Metanephros (tissue), 2 donors: ENCODE measurements around the gene GPSM3. TPM values are rescaled to one million over a fixed set of nuclear protein-coding genes. Genes with fewer than 3 reads are reported as not detected.

Experiments
- small RNA-seq: library from RNA; depleted of rRNA; stranded (forward); fragments of <200 nt; gene quantifications from one replicate; pipeline ENCODE3, GENCODE V24; 2014; ENCODE audit warnings: low replicate concordance
- total RNA-seq: library from RNA; depleted of rRNA; stranded (reverse); fragments of >200 nt; gene quantifications from one replicate; pipeline ENCODE4 v1.2.3, GENCODE V29; 2014

The GPSM3 gene
- 7.8 TPM for total RNA-seq

GRCh38 chr6:32192608-32193039 is at the start of gene GPSM3:
TSS of gene GPSM3 (minus strand) at chr6:32192643. CDS start at chr6:32192513, 130 bp downstream.

DNA sequence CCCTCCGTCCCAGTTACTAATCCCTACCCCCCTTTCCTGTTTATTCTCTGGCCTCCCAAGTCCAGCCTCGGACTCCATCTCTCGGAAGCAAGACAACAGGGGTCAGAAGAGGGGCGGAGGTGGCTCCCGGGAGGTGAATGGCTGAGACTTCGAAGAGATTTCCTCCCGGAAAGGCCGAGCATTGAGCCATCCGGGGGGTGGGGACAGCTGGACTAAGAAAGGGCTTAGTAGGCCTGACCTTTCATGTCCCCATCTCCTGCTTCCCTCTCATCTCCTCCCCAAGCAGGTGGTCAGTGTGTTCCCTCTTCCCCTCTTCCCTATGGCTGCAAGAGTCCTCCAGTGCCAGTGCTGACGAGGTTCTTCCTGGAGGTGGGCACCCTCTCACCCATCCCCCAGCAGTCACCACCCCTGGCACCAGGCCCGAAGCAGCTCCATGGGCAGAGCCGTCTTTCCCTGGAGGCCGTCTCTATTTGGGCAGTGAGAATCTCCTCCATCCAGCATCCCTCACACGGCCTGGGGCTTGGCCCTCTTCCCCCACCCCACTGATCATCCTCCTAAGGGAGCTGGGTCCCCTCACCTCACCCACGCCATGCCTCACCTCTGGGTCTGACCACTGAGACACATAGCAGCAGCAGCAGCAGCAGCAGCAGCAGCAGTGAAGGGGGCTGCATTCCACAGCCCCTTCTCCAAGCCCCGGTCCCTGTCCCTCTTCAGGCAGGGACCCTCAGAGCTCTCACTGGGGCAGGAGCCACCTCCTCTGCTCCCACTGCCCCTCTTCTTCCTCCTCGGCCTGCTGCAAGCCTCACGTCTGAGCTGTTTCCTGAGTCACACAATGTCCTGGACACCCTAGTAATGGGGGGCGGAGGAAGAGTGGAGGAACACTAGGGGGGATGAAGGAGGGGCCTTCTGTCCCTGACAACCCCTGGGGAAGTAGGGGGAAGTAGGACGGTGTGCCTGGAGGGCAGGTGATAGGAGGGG is 31.1 kb upstream of the GPSM3 start, which contains the start of gene NOTCH4:
NOTCH4 (minus strand) TSS at position 810 of the 978 bp plus-strand sequence; CDS start at position 671, 139 bp downstream.

DNA sequence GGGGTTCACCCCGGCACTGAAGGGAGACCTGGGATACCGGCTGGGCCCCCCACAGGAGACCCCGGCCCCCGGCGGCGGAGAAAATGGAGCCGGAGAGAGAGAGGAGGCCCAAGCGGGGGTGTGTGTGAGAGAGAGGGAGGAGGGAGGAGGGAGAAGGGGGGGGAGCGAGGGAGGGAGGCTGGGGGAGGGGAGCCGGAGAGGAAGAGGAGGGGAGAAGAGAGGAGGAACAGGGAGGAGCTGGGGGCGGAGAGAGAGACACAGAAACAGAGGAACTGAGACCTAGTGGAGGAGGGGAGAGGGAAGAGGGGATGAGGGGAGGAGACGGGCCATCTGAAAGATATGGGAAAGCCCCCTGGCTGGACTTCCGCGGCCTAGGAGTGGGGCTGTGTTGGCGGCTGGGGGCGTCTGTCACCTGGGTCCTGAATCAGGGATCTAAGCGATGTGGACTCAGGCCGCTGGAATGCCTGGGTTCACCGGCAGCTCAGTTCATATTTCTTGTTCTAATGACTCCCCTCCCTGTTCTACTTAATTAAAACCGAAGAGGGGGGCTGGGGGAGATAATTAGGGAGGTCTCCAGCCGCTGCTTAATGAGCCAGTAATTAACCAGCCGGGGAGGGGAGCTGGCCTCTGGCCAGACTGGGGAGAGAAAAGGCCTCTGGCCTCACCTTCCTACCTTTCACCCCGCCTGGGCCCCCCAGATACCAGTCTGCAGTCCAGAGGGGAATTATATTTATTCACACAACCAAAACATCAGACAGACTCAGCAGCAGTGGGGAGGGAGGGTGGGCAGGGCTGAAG is 2.2 kb downstream of the GPSM3 start, which contains the start of gene PBX2:
PBX2 (minus strand) TSS at position 149 of the 798 bp plus-strand sequence. CDS start 287 bp downstream, outside the sequence.

DNA sequence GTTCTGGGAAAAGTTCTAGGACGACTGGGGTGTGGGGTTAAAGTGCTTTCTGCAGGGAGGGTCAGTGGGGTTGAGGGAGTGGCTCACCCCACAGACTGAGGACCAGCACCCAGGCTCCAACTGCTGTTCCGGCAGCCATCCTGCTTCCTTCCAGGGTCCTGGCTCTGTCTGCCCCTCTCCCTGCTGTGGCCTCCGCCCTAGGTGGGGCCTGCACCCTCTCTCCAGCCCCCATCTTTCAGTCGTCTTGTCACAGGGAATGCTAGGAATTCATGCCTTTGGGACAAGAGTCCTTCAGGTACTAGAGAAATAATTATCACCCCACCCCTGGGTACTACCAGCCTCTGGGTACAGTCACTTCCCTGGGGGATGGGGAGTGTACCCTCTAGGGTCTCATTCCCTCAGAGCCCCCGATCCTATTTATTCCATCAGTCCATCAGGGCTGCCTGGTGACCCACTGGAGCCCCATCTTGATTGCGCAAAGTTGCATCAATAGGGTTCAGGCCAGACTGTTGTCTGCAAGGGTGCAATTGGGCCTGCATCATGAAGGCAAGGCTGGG is 8.3 kb downstream of the GPSM3 start, which contains the start of gene AGER:
AGER (minus strand) TSS at position 170 of the 557 bp plus-strand sequence; CDS start at position 139, 31 bp downstream.

GRCh38 chr6:32177788-32178546 is 14.5 kb downstream of the GPSM3 start, which contains the start of gene RNF5:
TSS of gene RNF5 (plus strand) at chr6:32178405. CDS start at chr6:32178512, 107 bp downstream.

DNA sequence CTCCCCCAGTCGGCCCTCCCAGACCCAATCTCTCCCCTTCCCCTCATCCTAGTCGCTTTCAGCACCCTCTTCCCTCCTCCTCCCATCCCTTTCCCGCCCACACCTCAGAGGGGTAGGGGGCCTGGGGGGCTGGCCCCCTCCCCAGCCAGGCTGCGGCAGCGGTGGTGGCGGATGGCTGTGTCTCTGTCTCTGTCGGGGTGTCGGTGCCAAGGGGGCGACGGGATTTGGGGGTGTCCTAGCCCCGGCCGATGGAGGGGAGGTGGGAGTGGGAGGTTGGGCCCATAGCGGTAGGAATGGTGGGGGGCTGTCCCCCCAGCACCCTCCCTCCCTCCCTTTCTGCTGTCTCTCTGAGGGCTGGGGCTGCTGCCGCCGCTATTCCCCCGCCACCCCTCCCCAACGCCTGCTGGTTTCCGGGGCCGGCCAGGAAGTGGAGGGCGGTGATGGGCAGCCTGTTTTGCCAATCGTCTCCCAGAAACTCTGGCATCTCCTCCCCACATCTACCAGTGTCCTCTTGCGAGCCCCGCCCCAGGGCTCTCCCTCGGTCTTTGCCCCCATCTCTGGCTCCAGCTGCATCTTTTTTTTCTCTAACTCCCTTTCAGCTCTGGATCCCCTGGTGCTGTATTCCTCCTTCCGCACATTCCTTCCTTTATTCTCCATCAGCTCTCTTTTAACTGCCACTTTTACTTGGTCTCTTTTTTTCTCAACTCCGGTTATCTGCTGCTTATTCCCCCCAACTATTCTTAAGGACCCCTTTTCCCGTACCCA is 16.6 kb downstream of the GPSM3 start, which contains the start of gene AGPAT1:
AGPAT1 (minus strand) TSS at position 374 of the 765 bp plus-strand sequence. CDS start 4,588 bp downstream, outside the sequence.

DNA sequence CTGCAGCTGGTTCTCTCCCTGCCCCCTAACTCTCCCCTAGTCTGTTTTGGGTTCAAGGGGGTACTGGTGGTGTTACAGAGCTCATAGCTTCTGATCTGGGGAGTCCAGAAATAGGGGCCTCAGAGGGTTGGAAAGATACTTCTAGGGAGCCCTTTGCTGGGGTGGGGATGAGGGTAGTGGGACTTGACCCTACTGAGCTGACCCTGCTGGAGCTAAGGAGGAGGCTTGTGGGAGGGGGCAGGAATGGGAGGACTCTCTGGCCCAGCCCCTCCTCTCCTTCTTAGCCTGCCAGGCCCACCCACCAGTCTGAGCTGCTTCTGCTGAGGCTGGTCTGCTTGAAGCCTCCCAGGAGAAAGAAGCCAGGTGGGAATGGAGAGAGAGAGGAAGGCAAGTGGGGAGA is 28.1 kb downstream of the GPSM3 start, which contains the start of gene EGFL8:
EGFL8 (plus strand) TSS at position 301 of the 400 bp plus-strand sequence. CDS start 1,571 bp downstream, outside the sequence.

GRCh38 chr6:32153564-32154513 is 38.6 kb downstream of the GPSM3 start, which contains the start of gene PPT2:
TSS of gene PPT2 (plus strand) at chr6:32154141. CDS start at chr6:32154595, 454 bp downstream.

DNA sequence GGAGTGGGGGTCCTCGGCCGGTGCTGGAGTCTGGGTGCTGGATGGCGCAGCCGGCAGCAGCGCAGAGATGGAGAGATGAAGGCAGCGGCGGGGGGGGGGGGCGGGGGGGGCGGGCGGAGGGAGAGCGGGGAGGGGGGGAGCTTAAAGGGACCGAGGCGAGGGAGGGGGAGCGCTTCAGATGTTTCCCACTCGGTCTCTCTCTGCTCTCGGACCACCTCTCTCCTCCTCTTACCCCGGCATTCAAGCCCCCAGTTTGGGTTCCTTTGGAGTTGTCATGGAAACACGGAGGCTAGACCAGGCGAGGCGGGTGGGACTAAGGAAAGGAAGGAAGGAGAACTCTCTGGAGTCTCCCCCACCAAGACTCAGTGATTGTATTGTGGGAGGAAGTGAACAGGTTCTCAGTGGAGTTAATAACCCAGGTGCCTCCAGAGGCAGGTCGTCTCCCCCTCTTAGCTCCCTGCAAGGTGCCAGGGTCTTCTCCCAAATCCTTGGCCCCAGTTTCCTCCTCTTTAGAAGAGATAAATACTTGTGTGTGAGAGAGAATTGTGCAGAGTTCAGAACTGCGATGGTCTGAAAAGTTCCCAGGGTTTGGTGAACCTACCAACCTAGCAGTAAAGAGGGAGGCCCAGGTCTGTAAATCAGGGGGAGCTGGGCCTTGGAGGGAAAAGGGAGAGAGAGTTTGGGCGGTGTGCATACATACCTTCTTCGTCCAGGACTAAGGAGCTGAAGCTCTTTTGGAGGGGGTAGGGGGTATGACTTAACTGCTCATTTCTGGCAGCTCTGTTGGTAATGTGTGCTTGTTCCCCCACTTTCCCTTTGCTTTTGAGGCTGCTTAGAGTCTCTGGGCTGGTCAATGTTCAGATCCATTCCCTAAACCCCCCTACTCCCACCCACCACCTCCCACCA is 40.3 kb downstream of the GPSM3 start, which contains the start of gene PRRT1:
PRRT1 (minus strand) TSS at position 77 of the 906 bp plus-strand sequence. CDS start 112 bp downstream, outside the sequence.

Small RNA genes within 50 kb of the gene (small RNA-seq; reads per million reads assigned to genes)
- gene AL662884.1: not detected
- gene MIR6833: not detected

Other genes with a start within 250 kb of the GPSM3 start
- 9.9 TPM for gene CFB, start 246.5 kb downstream of the GPSM3 start, total RNA-seq
- 50.0 TPM for gene NELFE, start 233.7 kb downstream of the GPSM3 start, total RNA-seq
- 53.5 TPM for gene SKIC2, start 233.5 kb downstream of the GPSM3 start, total RNA-seq
- gene DXO, start 220.5 kb downstream of the GPSM3 start, total RNA-seq: 20.1 TPM
- 48.4 TPM for gene C4A, start 210.6 kb downstream of the GPSM3 start, total RNA-seq
- gene C4B, start 177.8 kb downstream of the GPSM3 start, total RNA-seq: 45.4 TPM
- gene CYP21A2, start 154.2 kb downstream of the GPSM3 start, total RNA-seq: 0.64 TPM
- 52.8 TPM for gene TNXB, start 83.3 kb downstream of the GPSM3 start, total RNA-seq
- 49.8 TPM for gene ATF6B, start 64.4 kb downstream of the GPSM3 start, total RNA-seq
- gene FKBPL, start 62.4 kb downstream of the GPSM3 start, total RNA-seq: 4.4 TPM
- gene PRRT1, start 40.7 kb downstream of the GPSM3 start, total RNA-seq: 1.9 TPM
- 39.3 TPM for gene PPT2, start 38.5 kb downstream of the GPSM3 start, total RNA-seq
- 14.0 TPM for gene EGFL8, start 28.0 kb downstream of the GPSM3 start, total RNA-seq
- 29.7 TPM for gene AGPAT1, start 16.6 kb downstream of the GPSM3 start, total RNA-seq
- 65.9 TPM for gene RNF5, start 14.2 kb downstream of the GPSM3 start, total RNA-seq
- 6.0 TPM for gene AGER, start 8.4 kb downstream of the GPSM3 start, total RNA-seq
- 86.2 TPM for gene PBX2, start 2.4 kb downstream of the GPSM3 start, total RNA-seq
- gene NOTCH4, start 31.4 kb upstream of the GPSM3 start, total RNA-seq: 22.2 TPM
- gene TSBP1, start 179.3 kb upstream of the GPSM3 start, total RNA-seq: not detected
- not detected for gene BTNL2, start 214.5 kb upstream of the GPSM3 start, total RNA-seq
- 136 TPM for gene HLA-DRA, start 247.2 kb upstream of the GPSM3 start, total RNA-seq